Endothelial cell of umbilical vein (primary cell): Measurements from ENCODE around the gene TBC1D16. TPM values are rescaled to one million over a fixed set of nuclear protein-coding genes. Genes with fewer than 3 reads are reported as not detected.

Experiments used
- BruUV-seq: library from RNA; stranded (reverse); fragments of 400-500 nt; replicated peaks from 2 replicates; lab custom pipeline; 2021; lab: Mats Ljungman, UMichigan
- CTCF ChIA-PET: fragments of 300-600, 350-600 bp; sonication (Branson Sonifier 250); formaldehyde crosslinking; loops from one replicate; lab custom pipeline; 2021; ENCODE audit warnings: antibody characterized with exemption, inconsistent platforms; lab: Charles Lee
- POLR2A ChIA-PET: fragments of 300-600, 350-600 bp; sonication (Branson Sonifier 250); formaldehyde crosslinking; loops from one replicate; lab custom pipeline; 2021; ENCODE audit warnings: antibody characterized with exemption, inconsistent platforms; lab: Charles Lee
- DNase-seq: peaks from one replicate; pipeline ENCODE4 v3.0.0-alpha.2; 2011; ENCODE audit warnings: low read depth, low spot score
- FAIRE-seq: peaks from 2 replicates; lab custom pipeline; 2011; peaks lifted over from hg19 to GRCh38; lab: Jason Lieb, UNC
- H2AFZ ChIP-seq: 2 replicates; pipeline ENCODE4 v1.6.0; 2012; ENCODE audit warnings: low read depth, low read length, control low read depth, inconsistent platforms
- H3K27ac ChIP-seq: 2 replicates; pipeline ENCODE4 v1.5.1; 2011; ENCODE audit warnings: low read depth, mild to moderate bottlenecking, control low read depth, low read length, moderate library complexity; ENCODE audit not compliant: insufficient read depth
- H3K27me3 ChIP-seq, 2 experiments: 2 replicates each; pipeline versions ENCODE4 v1.6.0 to v1.6.1; 2011; ENCODE audit warnings: low read length in 2 of 2, mixed read lengths in 1 of 2; ENCODE audit not compliant: control insufficient read depth in 2 of 2, insufficient read depth in 2 of 2
- H3K36me3 ChIP-seq, 2 experiments: 2 replicates in 1 of 2; 3 replicates in 1 of 2; pipeline ENCODE4 v1.5.1; 2011; ENCODE audit warnings: low read length in 2 of 2, mild to moderate bottlenecking in 1 of 2, moderate library complexity in 1 of 2; ENCODE audit not compliant: control insufficient read depth in 2 of 2, insufficient read depth in 2 of 2; ENCODE audit errors: extremely low read depth in 1 of 2
- H3K4me1 ChIP-seq: 3 replicates; pipeline ENCODE4 v1.5.1; 2011; ENCODE audit warnings: mild to moderate bottlenecking, low read length; ENCODE audit not compliant: control insufficient read depth, insufficient read depth; ENCODE audit errors: extremely low read depth
- H3K4me2 ChIP-seq: 2 replicates; pipeline ENCODE4 v1.6.1; 2011; ENCODE audit warnings: low read length, control low read depth, mixed read lengths; ENCODE audit not compliant: insufficient read depth
- H3K4me3 ChIP-seq, 3 experiments: fragments of 200-600 bp in 1 of 3; sonication (generic), shearing (Covaris generic) in 1 of 3; replicated peaks in 1 of 3; 2 replicates each; pipeline ENCODE4 v1.5.1; 2011 to 2016; ENCODE audit warnings: control low read depth in 3 of 3, low read length in 3 of 3, mild to moderate bottlenecking in 2 of 3, inconsistent platforms in 1 of 3, low read depth in 1 of 3, moderate library complexity in 1 of 3; ENCODE audit not compliant: insufficient read depth in 1 of 3
- H3K79me2 ChIP-seq: 2 replicates; pipeline ENCODE4 v1.6.0; 2012; ENCODE audit warnings: low read length, inconsistent platforms; ENCODE audit not compliant: control insufficient read depth, insufficient read depth
- H3K9ac ChIP-seq: replicated peaks from 2 replicates; pipeline ENCODE3; 2011; ENCODE audit warnings: low read length, control low read depth; ENCODE audit not compliant: insufficient read depth; ENCODE audit errors: extremely low read depth
- H3K9me1 ChIP-seq: replicated peaks from 3 replicates; pipeline ENCODE4 v1.6.0; 2011; ENCODE audit warnings: mild to moderate bottlenecking, low read length; ENCODE audit not compliant: control insufficient read depth, insufficient read depth; ENCODE audit errors: extremely low read depth
- H3K9me3 ChIP-seq: replicated peaks from 2 replicates; pipeline ENCODE4 v1.5.1; 2012; ENCODE audit warnings: low read length, inconsistent platforms; ENCODE audit not compliant: control insufficient read depth, insufficient read depth
- H4K20me1 ChIP-seq: replicated peaks from 2 replicates; pipeline ENCODE3; 2011; ENCODE audit warnings: mild to moderate bottlenecking, low read length; ENCODE audit not compliant: control insufficient read depth, insufficient read depth; ENCODE audit errors: extremely low read depth
- CTCF ChIP-seq, 2 donors: IDR thresholded peaks; 1 replicate in 1 of 2; 2 replicates in 1 of 2; pipeline ENCODE4 v1.5.1; 2011; ENCODE audit warnings: low read length in 2 of 2, mild to moderate bottlenecking in 2 of 2, moderate library complexity in 2 of 2, control low read depth in 1 of 2, inconsistent platforms in 1 of 2, low read depth in 1 of 2; ENCODE audit not compliant: insufficient read depth in 1 of 2; ENCODE audit errors: extremely low read depth in 1 of 2
- EZH2 ChIP-seq: IDR thresholded peaks from 2 replicates; pipeline ENCODE4 v1.6.1; 2012; ENCODE audit warnings: borderline replicate concordance, low read depth, mild to moderate bottlenecking, moderate library complexity, low read length, inconsistent platforms; ENCODE audit not compliant: severe bottlenecking
- FOS ChIP-seq: IDR thresholded peaks from 2 replicates; pipeline ENCODE4 v1.6.1; 2011; ENCODE audit warnings: mild to moderate bottlenecking, low read length, moderate library complexity, borderline replicate concordance; ENCODE audit not compliant: insufficient read depth
- GATA2 ChIP-seq: IDR thresholded peaks from 2 replicates; pipeline ENCODE4 v1.7.0; 2011; ENCODE audit warnings: low read depth, mild to moderate bottlenecking, moderate library complexity, mixed read lengths, low read length; ENCODE audit not compliant: insufficient read length, insufficient read depth
- JUN ChIP-seq: IDR thresholded peaks from 2 replicates; pipeline ENCODE4 v1.6.1; 2011; ENCODE audit warnings: borderline replicate concordance, low read depth; ENCODE audit not compliant: insufficient read length, insufficient read depth
- MAX ChIP-seq: IDR thresholded peaks from 2 replicates; pipeline ENCODE4 v1.6.1; 2011; ENCODE audit not compliant: insufficient read depth, insufficient read length
- MYC ChIP-seq: IDR thresholded peaks from one replicate; pipeline ENCODE4 v1.6.1; 2011; ENCODE audit warnings: mild to moderate bottlenecking, low read depth, low read length
- POLR2A ChIP-seq: IDR thresholded peaks from 2 replicates; pipeline ENCODE4 v1.6.1; 2012; ENCODE audit warnings: low read depth, mild to moderate bottlenecking, control low read depth, low read length
- POLR2AphosphoS5 ChIP-seq: IDR thresholded peaks from 2 replicates; pipeline ENCODE4 v1.6.1; 2012; ENCODE audit warnings: low read depth, mild to moderate bottlenecking, control low read depth, low read length, moderate library complexity; ENCODE audit not compliant: insufficient read depth
- dilution Hi-C: fragments of 300-500 bp; cut with MboI; formaldehyde crosslinking; loops from one replicate; pipeline ENCODE4 v1.15.0; 2019; ENCODE audit warnings: low sequenced_read_pairs; ENCODE audit not compliant: extremely low pct_ligation_motif_present
- intact Hi-C: fragments of 100-400 bp; cut with micrococcal nuclease; formaldehyde crosslinking; loops from one replicate; pipeline ENCODE4 v1.10.0; 2022
- polyA plus RNA-seq, 4 experiments: library from polyadenylated mRNA; depleted of rRNA in 3 of 4; stranded (reverse) in 3 of 4; unstranded in 1 of 4; fragments of >200 nt; gene quantifications; 2 replicates each; pipeline versions ENCODE4 v1.2.1 to v1.2.3, GENCODE V29; 2011 to 2012; ENCODE audit warnings: missing spikeins in 1 of 4
- total RNA-seq: library from RNA; stranded (reverse); gene quantifications from 2 replicates; pipeline ENCODE4 v1.2.3, GENCODE V29; 2021

Gene TBC1D16
- total and polyA plus RNA-seq, 2 donors (not counting 3 experiments of a cell fraction or from before 2014, with no cell fraction given) = 12.9 to 48.6 TPM

- no peak overlapping the region for H3K27ac ChIP-seq
- H3K4me3 ChIP-seq = no peak overlapping the region
- no peaks in the 10 kb centered on the region for H4K20me1 ChIP-seq
- no peaks in the 10 kb centered on the region for H3K27me3 ChIP-seq
- dilution Hi-C loops (no loop called here), intact Hi-C loops (no loop called here)
- H3K4me1 ChIP-seq = no peaks in the 10 kb centered on the region
- H3K4me2 ChIP-seq = no peak overlapping the region
- ChIA-PET POLR2A (interaction anchor here (0.7 kb wide), 1 partner anchor 10 kb away, joined by 10 read pairs; no protein-coding TSS in a partner anchor), CTCF (no interaction called here)
- H2AFZ ChIP-seq = no peak overlapping the region
- FAIRE-seq (no peak), DNase-seq (no peak)
- no peaks in the 10 kb centered on the region for H3K9me3 ChIP-seq
- H3K9me1 ChIP-seq = no peaks in the 10 kb centered on the region
- BruUV-seq = no TSS peak
- H3K79me2 ChIP-seq = no peaks in the 10 kb centered on the region
- no peaks in the 10 kb centered on the region for H3K36me3 ChIP-seq
- H3K9ac ChIP-seq = no peak overlapping the region
- no peak for TF ChIP-seq POLR2A
- no peak for TF ChIP-seq EZH2
- TF ChIP-seq CTCF (IDR thresholded peaks at IDR 0.05; ENCODE audit: extremely low read depth in 1 of 2, insufficient read depth in 1 of 2, low read depth in 1 of 2, low read length in 2 of 2) = no peak
- no peak for TF ChIP-seq MYC
- TF ChIP-seq GATA2 = no peak
- no peak for TF ChIP-seq JUN
- TF ChIP-seq MAX = no peak
- TF ChIP-seq POLR2AphosphoS5 = no peak
- TF ChIP-seq FOS = no peak
Measured at GRCh38 chr17:80051681-80052080, 16.0 kb upstream of the TBC1D16 start.
